B cell (primary cell): ENCODE data around the gene DGCR6L. TPM values are rescaled to one million over a fixed set of nuclear protein-coding genes. Genes with fewer than 3 reads are reported as not detected.

Experiments used
- ATAC-seq: fragments of 200-7000 bp; cut with Tn5 transposase; one replicate; pipeline ENCODE4 v1.10.0; 2021; ENCODE audit warnings: low read depth, mild to moderate bottlenecking, moderate number of reproducible peaks, moderate library complexity
- CTCF ChIA-PET: fragments of 350-600 bp; sonication (Branson Sonifier 250); formaldehyde crosslinking; loops from one replicate; lab custom pipeline; 2021; ENCODE audit warnings: antibody characterized with exemption, inconsistent platforms; lab: Charles Lee
- POLR2A ChIA-PET: fragments of 350-600 bp; sonication (Branson Sonifier 250); formaldehyde crosslinking; loops from one replicate; lab custom pipeline; 2021; ENCODE audit warnings: antibody characterized with exemption; lab: Charles Lee
- DNase-seq: peaks from one replicate; pipeline ENCODE4 v3.0.0; 2013
- H2AFZ ChIP-seq: 2 replicates; pipeline ENCODE4 v1.6.1; 2012; ENCODE audit warnings: mild to moderate bottlenecking, low read depth, low read length; ENCODE audit not compliant: insufficient read depth, poor library complexity, severe bottlenecking
- H3K27ac ChIP-seq, 2 donors: 1 replicate in 1 of 2; 2 replicates in 1 of 2; pipeline ENCODE4 v1.5.1; 2012 to 2013; ENCODE audit warnings: low read length in 2 of 2, mild to moderate bottlenecking in 2 of 2, moderate library complexity in 1 of 2
- H3K27me3 ChIP-seq, 4 experiments: fragments of 200-600 bp in 1 of 4; sonication (generic) in 1 of 4; replicated peaks in 1 of 4; 1 replicate in 2 of 4; 2 replicates in 2 of 4; pipeline versions ENCODE4 v1.6.1 to v1.7.0; 2013 to 2016; ENCODE audit warnings: low read length in 3 of 4, mild to moderate bottlenecking in 2 of 4, mixed read lengths in 1 of 4, moderate library complexity in 1 of 4; ENCODE audit not compliant: insufficient read depth in 4 of 4, control insufficient read depth in 3 of 4; ENCODE audit errors: control extremely low read depth in 1 of 4
- H3K36me3 ChIP-seq, 2 experiments: replicated peaks in 1 of 2; 1 replicate in 1 of 2; 2 replicates in 1 of 2; pipeline versions ENCODE4 v1.6.1 to v1.7.1; 2013; ENCODE audit warnings: low read length in 1 of 2; ENCODE audit not compliant: insufficient read depth in 2 of 2, control insufficient read depth in 1 of 2; ENCODE audit errors: control extremely low read depth in 1 of 2, extremely low read depth in 1 of 2
- H3K4me1 ChIP-seq, 2 donors: fragments of 200-600 bp in 1 of 2; sonication (generic) in 1 of 2; 1 replicate in 1 of 2; 2 replicates in 1 of 2; pipeline versions ENCODE4 v1.5.1 to v1.6.1; 2013 to 2017; ENCODE audit warnings: low read length in 2 of 2; ENCODE audit not compliant: control insufficient read depth in 2 of 2, insufficient read depth in 2 of 2
- H3K4me2 ChIP-seq: replicated peaks from 2 replicates; pipeline ENCODE3; 2012; ENCODE audit warnings: mild to moderate bottlenecking, low read depth, low read length; ENCODE audit not compliant: poor library complexity, severe bottlenecking
- H3K4me3 ChIP-seq, 5 experiments: fragments of 200-600 bp in 1 of 5; sonication (generic) in 1 of 5; 1 replicate in 3 of 5; 2 replicates in 2 of 5; pipeline versions ENCODE4 v1.5.1 to v1.7.0; 2011 to 2016; ENCODE audit warnings: low read length in 4 of 5, mild to moderate bottlenecking in 4 of 5, low read depth in 2 of 5, control low read depth in 1 of 5, moderate library complexity in 1 of 5; ENCODE audit not compliant: insufficient read depth in 1 of 5; ENCODE audit errors: control extremely low read depth in 1 of 5, extremely low read depth in 1 of 5
- H3K79me2 ChIP-seq: fragments of 200-600 bp; sonication (generic); one replicate; pipeline ENCODE4 v1.6.0; 2016; ENCODE audit warnings: low read length; ENCODE audit not compliant: control insufficient read depth, insufficient read depth
- H3K9ac ChIP-seq: fragments of 200-600 bp; sonication (generic); 2 replicates; pipeline ENCODE4 v1.6.1; 2017; ENCODE audit warnings: mild to moderate bottlenecking, low read length, moderate library complexity
- H3K9me3 ChIP-seq, 3 donors: one replicate each; pipeline versions ENCODE4 v1.6.1 to v1.7.1; 2013; ENCODE audit warnings: low read length in 2 of 3; ENCODE audit not compliant: control insufficient read depth in 2 of 3, insufficient read depth in 1 of 3; ENCODE audit errors: control extremely low read depth in 1 of 3
- H4K20me1 ChIP-seq: 2 replicates; pipeline ENCODE4 v1.6.0; 2012; ENCODE audit warnings: mild to moderate bottlenecking, low read length; ENCODE audit not compliant: insufficient read depth, control insufficient read depth, poor library complexity, severe bottlenecking
- H3K27ac Mint-ChIP-seq: one replicate; pipeline ENCODE4 v1.8.0; 2021; ENCODE audit warnings: mixed read lengths
- H3K27me3 Mint-ChIP-seq: one replicate; pipeline ENCODE4 v1.8.0; 2021; ENCODE audit warnings: mixed read lengths
- H3K4me1 Mint-ChIP-seq: one replicate; pipeline ENCODE4 v1.8.0; 2021; ENCODE audit warnings: mixed read lengths
- H3K4me3 Mint-ChIP-seq: one replicate; pipeline ENCODE4 v1.8.0; 2021; ENCODE audit warnings: mixed read lengths
- H3K9me3 Mint-ChIP-seq: one replicate; pipeline ENCODE4 v1.8.0; 2022; ENCODE audit warnings: mixed read lengths; ENCODE audit not compliant: insufficient read depth
- CTCF ChIP-seq: fragments of 200-600 bp; IDR thresholded peaks from one replicate; pipeline ENCODE4 v1.8.0; 2022; ENCODE audit warnings: antibody characterized with exemption, mild to moderate bottlenecking
- EZH2 ChIP-seq: IDR thresholded peaks from 2 replicates; pipeline ENCODE4 v1.6.1; 2012; ENCODE audit warnings: borderline replicate concordance, low read depth, mild to moderate bottlenecking, moderate library complexity, low read length; ENCODE audit not compliant: insufficient read depth, poor library complexity, severe bottlenecking
- WGBS: methylation state at CpG from one replicate; pipeline ENCODE4 v1.1.5; 2013; ENCODE audit warnings: missing lambda C conversion rate; ENCODE audit not compliant: insufficient coverage; 5-methylcytosine and 5-hydroxymethylcytosine counted together
- intact Hi-C: fragments of 100-400 bp; cut with micrococcal nuclease; formaldehyde crosslinking; loops from one replicate; pipeline ENCODE4 v1.10.0; 2022
- polyA plus RNA-seq: library from polyadenylated mRNA; depleted of rRNA; stranded (reverse); fragments of >200 nt; gene quantifications from 2 replicates; pipeline ENCODE4 v1.2.3, GENCODE V29; 2012
- total RNA-seq, 2 donors: library from RNA; stranded (reverse); fragments of 120-200 nt in 1 of 2; gene quantifications; 1 replicate in 1 of 2; 2 replicates in 1 of 2; pipeline versions ENCODE4 v1.2.3 to v1.2.4, GENCODE V29; 2013 to 2022

The DGCR6L gene
- total and polyA plus RNA-seq, 2 donors (not counting 1 experiment from before 2014, with no cell fraction given): 21.2 to 33.4 TPM

DNA sequence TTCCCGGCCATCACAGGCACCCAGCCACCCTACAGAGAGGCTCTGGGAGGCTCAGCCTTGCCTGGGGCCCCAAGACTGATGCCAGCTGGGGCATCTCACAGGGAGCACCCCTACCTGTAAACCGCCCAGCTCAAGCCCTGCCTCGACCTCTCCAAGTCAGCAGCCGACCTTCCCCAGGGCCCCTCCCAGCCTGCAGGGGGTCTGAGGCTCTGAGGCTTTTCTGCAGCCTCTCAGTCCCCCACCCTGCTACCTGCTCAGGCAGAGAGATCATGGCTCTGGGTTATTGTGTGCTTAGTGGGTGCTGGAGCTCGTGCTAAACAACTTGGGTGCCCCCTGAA, 28.6 kb downstream of the DGCR6L start:
- Histone ChIP-seq H3K79me2 (no peaks in the 10 kb centered on the region), H3K4me2 (no peak overlapping the region), H4K20me1 (no peaks in the 10 kb centered on the region), H2AFZ (no peak overlapping the region), H3K4me1 (peaks cover 0 to 3% of the 10 kb centered on the region in 2 donors), H3K4me3 (no peak overlapping the region), H3K36me3 (no peaks in the 10 kb centered on the region), H3K27ac (no peak overlapping the region), H3K9ac (no peak overlapping the region), H3K9me3 (no peaks in the 10 kb centered on the region), H3K27me3 (no peaks in the 10 kb centered on the region)
- no peak overlapping the region for H3K4me3 Mint-ChIP-seq
- no peak for TF ChIP-seq CTCF
- no peak for TF ChIP-seq EZH2
- no peak for ATAC-seq
- no peak for DNase-seq
- H3K27me3 Mint-ChIP-seq: peaks cover 4% of the 10 kb centered on the region
- CTCF ChIA-PET: interaction anchor here (1.4 to 1.6 kb wide), 2 partner anchors 8 to 134 kb away, joined by 3 to 4 read pairs; no protein-coding TSS in a partner anchor
- intact Hi-C loops: no loop called here
- POLR2A ChIA-PET: no interaction called here
- 82% methylated on average over 4 of the region's 5 CpGs for WGBS
- no peaks in the 10 kb centered on the region for H3K9me3 Mint-ChIP-seq
- H3K4me1 Mint-ChIP-seq: peaks cover 4% of the 10 kb centered on the region
- H3K27ac Mint-ChIP-seq: no peak overlapping the region

DNA sequence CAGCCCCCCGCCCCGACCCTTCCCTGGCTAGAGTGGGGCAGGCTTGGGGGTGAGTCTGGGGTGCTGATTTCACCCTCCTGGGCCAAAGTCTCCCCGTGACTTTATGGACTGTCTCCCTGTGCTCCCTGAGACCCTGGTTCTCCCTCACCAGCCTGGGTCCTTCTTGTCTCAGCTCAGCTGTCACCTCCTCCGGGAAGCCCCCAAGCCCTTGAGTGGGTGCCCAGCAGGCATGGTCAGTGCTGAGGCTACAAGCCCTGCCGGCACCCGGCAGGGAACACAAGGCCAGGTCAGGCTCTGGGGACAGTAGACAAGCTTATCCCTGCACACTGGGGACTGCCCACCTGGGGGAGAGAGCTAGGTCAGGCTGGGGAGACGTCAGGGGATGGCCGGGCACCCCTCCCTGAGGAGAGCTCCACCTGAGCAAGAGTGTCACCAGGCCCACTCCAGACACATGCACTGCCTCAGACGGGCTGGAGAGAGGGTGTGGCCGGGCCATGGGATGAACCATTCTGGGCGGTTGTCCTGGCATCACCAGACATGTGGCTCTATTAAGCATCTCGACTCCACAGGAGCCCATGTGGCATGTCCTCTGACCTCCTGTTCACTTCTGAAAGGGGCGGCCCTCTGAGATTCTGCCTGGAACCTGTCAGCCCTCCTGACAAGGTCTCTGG, 29.1 kb downstream of the DGCR6L start:
- Mint-ChIP-seq H3K27me3 (peaks cover 4% of the 10 kb centered on the region), H3K9me3 (no peaks in the 10 kb centered on the region), H3K4me3 (no peak overlapping the region), H3K4me1 (peaks cover 4% of the 10 kb centered on the region), H3K27ac (no peak overlapping the region)
- H3K9me3 ChIP-seq: no peaks in the 10 kb centered on the region
- no peak overlapping the region for H3K4me3 ChIP-seq
- ChIA-PET CTCF (interaction anchor here (0.6 to 1.6 kb wide), 2 partner anchors 130 to 134 kb away, joined by 3 to 4 read pairs; no protein-coding TSS in a partner anchor), POLR2A (no interaction called here)
- no peak overlapping the region for H3K27ac ChIP-seq
- H3K79me2 ChIP-seq: no peaks in the 10 kb centered on the region
- 90% methylated on average over 13 of the region's 13 CpGs for WGBS
- ATAC-seq: no peak
- intact Hi-C loops: no loop called here
- DNase-seq: no peak
- H3K4me1 ChIP-seq: peaks cover 0 to 3% of the 10 kb centered on the region in 2 donors
- H3K4me2 ChIP-seq: no peak overlapping the region
- TF ChIP-seq EZH2 (no peak), CTCF (no peak)
- no peak overlapping the region for H2AFZ ChIP-seq
- no peaks in the 10 kb centered on the region for H3K36me3 ChIP-seq
- H3K27me3 ChIP-seq: no peaks in the 10 kb centered on the region
- no peaks in the 10 kb centered on the region for H4K20me1 ChIP-seq
- no peak overlapping the region for H3K9ac ChIP-seq
